Right lobe of liver (tissue), 4 donors: Measurements from ENCODE around the gene FRMD4A.

ENCODE experiments used
- POLR2A ChIP-seq: fragments of 450-650 bp; IDR thresholded peaks from one replicate; pipeline ENCODE4 v1.6.1; 2017; ENCODE audit warnings: antibody characterized with exemption, mild to moderate bottlenecking
- TF ChIP-seq, protein P1 (sequence below), 4 donors: fragments of 200-600 bp in 3 of 4; fragments of 450-650 bp in 1 of 4; IDR thresholded peaks; one replicate each; pipeline versions ENCODE4 v1.5.1 to v1.8.0; 2016 to 2022; ENCODE audit warnings: antibody characterized with exemption in 4 of 4, mild to moderate bottlenecking in 2 of 4
- donor health status: DM: no; HTN: no; CAD: no.
- donor health status: DM: no; HTN: no; CAD: no.
- donor health status: DM: no; HTN: yes; CAD: no.

DNA sequence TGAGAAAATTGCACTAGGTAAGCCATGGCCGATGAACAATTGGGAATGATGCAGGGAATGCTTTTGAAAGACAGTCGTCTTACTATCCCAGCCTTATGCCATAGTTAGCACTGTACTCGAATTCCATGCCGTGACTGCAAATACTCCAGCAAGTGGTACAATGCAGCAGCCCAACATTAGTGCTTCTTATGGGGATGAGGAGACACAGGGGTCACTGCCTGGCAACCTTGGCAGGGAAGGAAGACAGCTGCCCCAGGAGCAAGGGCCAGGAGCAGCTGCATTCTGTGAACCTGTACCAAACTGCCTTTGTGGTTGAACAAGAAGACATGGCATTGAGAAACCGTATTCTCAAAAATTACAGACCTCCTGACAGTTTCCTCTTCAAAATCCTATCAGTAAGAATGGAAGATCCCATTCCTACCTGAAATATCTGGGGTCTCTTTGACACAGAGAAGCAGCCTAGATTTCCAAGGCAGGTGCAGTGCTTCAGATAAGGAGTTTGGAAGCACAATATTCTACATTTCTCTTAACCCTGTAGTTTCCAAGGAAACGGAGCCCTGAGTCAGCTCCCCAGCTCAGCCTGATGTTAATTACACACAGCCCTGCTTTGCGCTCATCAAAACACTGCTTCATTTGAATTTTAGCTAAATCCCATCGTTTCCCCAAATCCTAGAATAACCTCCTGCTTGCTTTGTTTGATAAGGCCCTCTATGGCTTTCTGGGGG, 49.0 kb upstream of the FRMD4A start:
- TF ChIP-seq, protein P1, sequence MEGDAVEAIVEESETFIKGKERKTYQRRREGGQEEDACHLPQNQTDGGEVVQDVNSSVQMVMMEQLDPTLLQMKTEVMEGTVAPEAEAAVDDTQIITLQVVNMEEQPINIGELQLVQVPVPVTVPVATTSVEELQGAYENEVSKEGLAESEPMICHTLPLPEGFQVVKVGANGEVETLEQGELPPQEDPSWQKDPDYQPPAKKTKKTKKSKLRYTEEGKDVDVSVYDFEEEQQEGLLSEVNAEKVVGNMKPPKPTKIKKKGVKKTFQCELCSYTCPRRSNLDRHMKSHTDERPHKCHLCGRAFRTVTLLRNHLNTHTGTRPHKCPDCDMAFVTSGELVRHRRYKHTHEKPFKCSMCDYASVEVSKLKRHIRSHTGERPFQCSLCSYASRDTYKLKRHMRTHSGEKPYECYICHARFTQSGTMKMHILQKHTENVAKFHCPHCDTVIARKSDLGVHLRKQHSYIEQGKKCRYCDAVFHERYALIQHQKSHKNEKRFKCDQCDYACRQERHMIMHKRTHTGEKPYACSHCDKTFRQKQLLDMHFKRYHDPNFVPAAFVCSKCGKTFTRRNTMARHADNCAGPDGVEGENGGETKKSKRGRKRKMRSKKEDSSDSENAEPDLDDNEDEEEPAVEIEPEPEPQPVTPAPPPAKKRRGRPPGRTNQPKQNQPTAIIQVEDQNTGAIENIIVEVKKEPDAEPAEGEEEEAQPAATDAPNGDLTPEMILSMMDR (IDR thresholded peaks at IDR 0.05) = no peak
- no peak for TF ChIP-seq POLR2A
